ENCODE measurements around the gene MNX1.

Gene MNX1

GRCh38 chr7:157013101-157013500 is 2.6 kb upstream of the MNX1 start:
- DNase-seq (ENCODE audit: low spot score in 2 of 2) (no peak), ATAC-seq (no peak)
- peaks cover 26% of the 10 kb centered on the region for H3K4me1 Mint-ChIP-seq
- no peaks in the 10 kb centered on the region for H3K9me3 Mint-ChIP-seq
- H3K27ac Mint-ChIP-seq = no peak overlapping the region
- no peak overlapping the region for H3K4me3 Mint-ChIP-seq
- H3K36me3 Mint-ChIP-seq = no peaks in the 10 kb centered on the region

- Mint-ChIP-seq H3K36me3 (no peaks in the 10 kb centered on the region), H3K4me3 (no peak overlapping the region), H3K9me3 (no peaks in the 10 kb centered on the region), H3K4me1 (peaks cover 23% of the 10 kb centered on the region), H3K27ac (no peak overlapping the region)
- ATAC-seq = no peak
- no peak for DNase-seq (ENCODE audit: low spot score in 2 of 2)
These were observed 1.7 kb upstream of the MNX1 start for GRCh38 chr7:157012113-157012547.

- H3K4me3 Mint-ChIP-seq = peak overlapping the region; percentile 48
- H3K27ac Mint-ChIP-seq = no peak overlapping the region
- peaks cover 16% of the 10 kb centered on the region for H3K4me1 Mint-ChIP-seq
- H3K36me3 Mint-ChIP-seq = no peaks in the 10 kb centered on the region
- ATAC-seq (no peak), DNase-seq (ENCODE audit: low spot score in 2 of 2) (no peak)
- H3K9me3 Mint-ChIP-seq = no peaks in the 10 kb centered on the region
These were observed 1.1 kb upstream of the MNX1 start for GRCh38 chr7:157011333-157012112.

- Mint-ChIP-seq H3K36me3 (no peaks in the 10 kb centered on the region), H3K27ac (no peak overlapping the region), H3K9me3 (no peaks in the 10 kb centered on the region)
These were observed 480 bp downstream of the MNX1 start for GRCh38 chr7:157009778-157010587.

GRCh38 chr7:157009170-157009777 is 1.2 kb downstream of the MNX1 start:
- no peak overlapping the region for H3K27ac Mint-ChIP-seq
- DNase-seq (ENCODE audit: low spot score in 2 of 2) (no peak), ATAC-seq (no peak)

More at GRCh38 chr7:157009778-157010587, 480 bp downstream of the MNX1 start:
- peak overlapping the region; percentile 49 for H3K4me3 Mint-ChIP-seq
- ATAC-seq (no peak), DNase-seq (ENCODE audit: low spot score in 2 of 2) (no peak)
- H3K4me1 Mint-ChIP-seq = peaks cover 9% of the 10 kb centered on the region

GRCh38 chr7:157008206-157009169 is 2.0 kb downstream of the MNX1 start:
- Mint-ChIP-seq H3K36me3 (no peaks in the 10 kb centered on the region), H3K4me1 (peaks cover 9% of the 10 kb centered on the region), H3K9me3 (no peaks in the 10 kb centered on the region), H3K27ac (no peak overlapping the region), H3K4me3 (peak overlapping the region; percentile 49)
- no peak for DNase-seq (ENCODE audit: low spot score in 2 of 2)
- ATAC-seq = no peak

More at GRCh38 chr7:157009170-157009777, 1.2 kb downstream of the MNX1 start:
- Mint-ChIP-seq H3K4me1 (peaks cover 9% of the 10 kb centered on the region), H3K36me3 (no peaks in the 10 kb centered on the region), H3K4me3 (peak overlapping the region; percentile 49), H3K9me3 (no peaks in the 10 kb centered on the region)

GRCh38 chr7:157007470-157008066 is 2.9 kb downstream of the MNX1 start:
- no peaks in the 10 kb centered on the region for H3K36me3 Mint-ChIP-seq
- H3K9me3 Mint-ChIP-seq = no peaks in the 10 kb centered on the region
- H3K27ac Mint-ChIP-seq = no peak overlapping the region
- ATAC-seq (no peak), DNase-seq (ENCODE audit: low spot score in 2 of 2) (no peak)
- H3K4me1 Mint-ChIP-seq = peaks cover 9% of the 10 kb centered on the region
- H3K4me3 Mint-ChIP-seq = no peak overlapping the region

- Mint-ChIP-seq H3K4me3 (no peak overlapping the region), H3K27ac (no peak overlapping the region), H3K36me3 (no peaks in the 10 kb centered on the region), H3K4me1 (peaks cover 11% of the 10 kb centered on the region), H3K9me3 (no peaks in the 10 kb centered on the region)
- ATAC-seq (no peak), DNase-seq (ENCODE audit: low spot score in 2 of 2) (no peak)
These were observed 3.5 kb downstream of the MNX1 start for GRCh38 chr7:157006829-157007469.

- ATAC-seq (no peak), DNase-seq (ENCODE audit: low spot score in 2 of 2) (no peak)
- Mint-ChIP-seq H3K36me3 (peaks cover 3% of the 10 kb centered on the region), H3K9me3 (no peaks in the 10 kb centered on the region), H3K4me3 (no peak overlapping the region), H3K27ac (no peak overlapping the region), H3K4me1 (peaks cover 8% of the 10 kb centered on the region)
These were observed 4.2 kb downstream of the MNX1 start for GRCh38 chr7:157006205-157006747.

- H3K4me1 Mint-ChIP-seq = peaks cover 14% of the 10 kb centered on the region
- no peaks in the 10 kb centered on the region for H3K9me3 Mint-ChIP-seq
- no peak for DNase-seq (ENCODE audit: low spot score in 2 of 2)
- no peak overlapping the region for H3K27ac Mint-ChIP-seq
- H3K4me3 Mint-ChIP-seq = no peak overlapping the region
- peaks cover 4% of the 10 kb centered on the region for H3K36me3 Mint-ChIP-seq
- ATAC-seq = no peak
These were observed 4.8 kb downstream of the MNX1 start for GRCh38 chr7:157005456-157006204.

GRCh38 chr7:157004521-157005455 is 5.7 kb downstream of the MNX1 start:
- Mint-ChIP-seq H3K9me3 (no peaks in the 10 kb centered on the region), H3K4me1 (peaks cover 21% of the 10 kb centered on the region), H3K36me3 (peaks cover 4% of the 10 kb centered on the region), H3K4me3 (no peak overlapping the region), H3K27ac (no peak overlapping the region)
- no peak for DNase-seq (ENCODE audit: low spot score in 2 of 2)
- no peak for ATAC-seq

GRCh38 chr7:157003756-157004520 is 6.5 kb downstream of the MNX1 start:
- Mint-ChIP-seq H3K27ac (no peak overlapping the region), H3K4me3 (no peak overlapping the region), H3K36me3 (peaks cover 4% of the 10 kb centered on the region), H3K9me3 (no peaks in the 10 kb centered on the region), H3K4me1 (peaks cover 21% of the 10 kb centered on the region)
- DNase-seq (ENCODE audit: low spot score in 2 of 2) (no peak), ATAC-seq (no peak)
